ENCODE data around the gene ABCC8.

ABCC8 gene

GRCh38 chr11:17423533-17424310 lies 52.9 kb downstream of the ABCC8 start:
- no peak for DNase-seq

GRCh38 chr11:17421781-17422180 lies 54.9 kb downstream of the ABCC8 start:
- DNase-seq: no peak

GRCh38 chr11:17418444-17419081 lies 58.1 kb downstream of the ABCC8 start:
- no peak for DNase-seq

- no peak for DNase-seq
Observed at GRCh38 chr11:17416492-17416891, 60.2 kb downstream of the ABCC8 start.

GRCh38 chr11:17415523-17416104 lies 61.0 kb downstream of the ABCC8 start:
- no peak for DNase-seq

GRCh38 chr11:17414992-17415391 lies 61.7 kb downstream of the ABCC8 start:
- no peak for DNase-seq

GRCh38 chr11:17414317-17414737 lies 62.3 kb downstream of the ABCC8 start:
- no peak for DNase-seq

- no peak for DNase-seq
Observed at GRCh38 chr11:17413414-17414316, 63.0 kb downstream of the ABCC8 start.

- DNase-seq: no peak
Observed at GRCh38 chr11:17412488-17413180, 64.0 kb downstream of the ABCC8 start.

- no peak for DNase-seq
Observed at GRCh38 chr11:17411418-17411817, 65.2 kb downstream of the ABCC8 start.

- DNase-seq: no peak
Observed at GRCh38 chr11:17410606-17411379, 65.9 kb downstream of the ABCC8 start.

- no peak for DNase-seq
Observed at GRCh38 chr11:17408641-17409040, 68.0 kb downstream of the ABCC8 start.

GRCh38 chr11:17408026-17408425 lies 68.6 kb downstream of the ABCC8 start:
- DNase-seq: no peak

- no peak for DNase-seq
Observed at GRCh38 chr11:17407575-17407974, 69.1 kb downstream of the ABCC8 start.

- DNase-seq: no peak
Observed at GRCh38 chr11:17406818-17407149, 69.9 kb downstream of the ABCC8 start.

- DNase-seq: no peak
Observed at GRCh38 chr11:17406082-17406817, 70.4 kb downstream of the ABCC8 start.

- DNase-seq: no peak
Observed at GRCh38 chr11:17405232-17406005, 71.2 kb downstream of the ABCC8 start.

- DNase-seq: no peak
Observed at GRCh38 chr11:17403980-17404759, 72.5 kb downstream of the ABCC8 start.

GRCh38 chr11:17402486-17402885 lies 74.2 kb downstream of the ABCC8 start:
- DNase-seq: no peak

All from GF-D8 (cell line).